Right atrium auricular region (tissue), 2 donors: Measurements from ENCODE around the gene HMCN1. TPM values are rescaled to one million over a fixed set of nuclear protein-coding genes. Genes with fewer than 3 reads are reported as not detected.
A peak's percentile ranks its signal among the peaks of the same experiment; 100 is the strongest.

Experiments
- DNase-seq: peaks from one replicate; pipeline ENCODE4 v3.0.0-alpha.2; 2019; ENCODE audit warnings: low spot score
- H3K27ac ChIP-seq, 2 donors: fragments of 200-600 bp; sonication (generic); 1 replicate in 1 of 2; 2 replicates in 1 of 2; pipeline ENCODE4 v1.5.1; 2016 to 2019
- H3K27me3 ChIP-seq, 2 donors: fragments of 200-600 bp; sonication (generic); one replicate each; pipeline versions ENCODE4 v1.5.1 to v1.6.0; 2017 to 2019
- H3K36me3 ChIP-seq: fragments of 200-600 bp; sonication (generic); one replicate; pipeline ENCODE4 v1.5.1; 2016
- H3K4me1 ChIP-seq, 2 donors: fragments of 200-600 bp; sonication (generic); one replicate each; pipeline versions ENCODE4 v1.5.1 to v1.6.0; 2017 to 2019
- H3K4me3 ChIP-seq, 2 donors: fragments of 200-600 bp; sonication (generic); 1 replicate in 1 of 2; 2 replicates in 1 of 2; pipeline ENCODE4 v1.5.1; 2017 to 2019; ENCODE audit warnings: mild to moderate bottlenecking in 1 of 2, moderate library complexity in 1 of 2
- H3K9me3 ChIP-seq, 2 donors: fragments of 200-600 bp; sonication (generic); one replicate each; pipeline ENCODE4 v1.5.1; 2019
- total RNA-seq, 2 donors: library from RNA; depleted of rRNA; stranded (reverse); fragments of >200 nt; gene quantifications; one replicate each; pipeline ENCODE4 v1.1.0, GENCODE V29; 2016
- TF ChIP-seq, protein P1 (sequence below), 2 donors: fragments of 200-600 bp; sonication (generic); IDR thresholded peaks; one replicate each; pipeline ENCODE4 v1.5.1; 2019; ENCODE audit warnings: antibody characterized with exemption in 2 of 2

The HMCN1 gene
- total RNA-seq, 2 donors from 2014 or later = 14.8 to 20.2 TPM

GRCh38 chr1:185732951-185733350 is 1.2 kb upstream of the HMCN1 start:
- Histone ChIP-seq H3K27ac (peak overlapping the region in 1 of 2 donors; percentile 82), H3K27me3 (no peaks in the 10 kb centered on the region), H3K4me1 (peaks cover 0 to 3% of the 10 kb centered on the region in 2 donors), H3K36me3 (no peaks in the 10 kb centered on the region), H3K4me3 (no peak overlapping the region), H3K9me3 (peaks cover 0 to 18% of the 10 kb centered on the region in 2 donors)
- TF ChIP-seq, protein P1, sequence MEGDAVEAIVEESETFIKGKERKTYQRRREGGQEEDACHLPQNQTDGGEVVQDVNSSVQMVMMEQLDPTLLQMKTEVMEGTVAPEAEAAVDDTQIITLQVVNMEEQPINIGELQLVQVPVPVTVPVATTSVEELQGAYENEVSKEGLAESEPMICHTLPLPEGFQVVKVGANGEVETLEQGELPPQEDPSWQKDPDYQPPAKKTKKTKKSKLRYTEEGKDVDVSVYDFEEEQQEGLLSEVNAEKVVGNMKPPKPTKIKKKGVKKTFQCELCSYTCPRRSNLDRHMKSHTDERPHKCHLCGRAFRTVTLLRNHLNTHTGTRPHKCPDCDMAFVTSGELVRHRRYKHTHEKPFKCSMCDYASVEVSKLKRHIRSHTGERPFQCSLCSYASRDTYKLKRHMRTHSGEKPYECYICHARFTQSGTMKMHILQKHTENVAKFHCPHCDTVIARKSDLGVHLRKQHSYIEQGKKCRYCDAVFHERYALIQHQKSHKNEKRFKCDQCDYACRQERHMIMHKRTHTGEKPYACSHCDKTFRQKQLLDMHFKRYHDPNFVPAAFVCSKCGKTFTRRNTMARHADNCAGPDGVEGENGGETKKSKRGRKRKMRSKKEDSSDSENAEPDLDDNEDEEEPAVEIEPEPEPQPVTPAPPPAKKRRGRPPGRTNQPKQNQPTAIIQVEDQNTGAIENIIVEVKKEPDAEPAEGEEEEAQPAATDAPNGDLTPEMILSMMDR (IDR thresholded peaks at IDR 0.05) = no peak
- no peak for DNase-seq

DNA sequence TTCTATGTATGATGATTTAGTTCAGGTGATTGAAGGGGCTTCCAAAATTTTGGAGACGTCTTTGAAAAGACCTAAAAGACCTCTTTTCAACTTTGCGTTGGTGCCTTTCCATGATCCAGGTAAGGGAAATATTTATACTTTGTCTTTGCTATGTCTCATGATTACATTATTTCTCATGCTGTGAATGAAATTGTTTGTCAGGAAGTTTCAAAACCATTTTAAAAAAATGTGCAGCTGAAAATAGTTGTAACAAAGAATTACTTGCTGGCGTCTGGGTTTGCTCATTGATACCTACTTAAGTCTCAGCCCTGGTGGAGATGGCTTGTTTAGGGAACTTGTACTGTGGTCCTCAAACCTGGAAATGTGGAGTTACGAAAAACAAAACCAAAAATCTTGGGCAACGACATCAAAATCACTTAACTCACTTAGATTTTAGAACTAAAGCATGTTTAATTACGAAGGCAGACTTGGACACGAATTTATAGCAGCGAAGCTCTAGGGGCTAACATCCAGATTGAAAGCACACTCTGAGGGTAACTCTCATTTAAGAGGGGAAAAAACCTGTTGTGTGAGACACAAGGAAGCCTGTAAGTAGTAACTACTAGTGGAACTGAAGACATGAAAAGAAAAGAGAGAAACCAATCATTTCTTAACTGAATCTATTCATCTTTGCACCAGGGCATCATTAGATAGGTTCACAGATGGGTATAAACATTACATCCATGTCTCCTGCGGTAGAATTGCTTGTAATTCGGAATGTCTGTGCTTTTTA is 924 bp downstream of the HMCN1 start:
- no peak for DNase-seq
- Histone ChIP-seq H3K27ac (peak overlapping the region; percentile 72 to 82), H3K27me3 (no peaks in the 10 kb centered on the region)

GRCh38 chr1:185735701-185736064 is 1.5 kb downstream of the HMCN1 start:
- peak overlapping the region; percentile 72 to 82 for H3K27ac ChIP-seq
- no peak for DNase-seq
- H3K4me1 ChIP-seq = peaks cover 0 to 3% of the 10 kb centered on the region in 2 donors
- H3K36me3 ChIP-seq = no peaks in the 10 kb centered on the region
- H3K27me3 ChIP-seq = no peaks in the 10 kb centered on the region
- peaks cover 0 to 14% of the 10 kb centered on the region in 2 donors for H3K9me3 ChIP-seq
- H3K4me3 ChIP-seq = peak overlapping the region; percentile 45 to 64
- TF ChIP-seq, protein P1 (IDR thresholded peaks at IDR 0.05) = no peak

More for the DNA sequence above, 924 bp downstream of the HMCN1 start:
- TF ChIP-seq, protein P1 (IDR thresholded peaks at IDR 0.05) = no peak
- no peaks in the 10 kb centered on the region for H3K36me3 ChIP-seq
- peaks cover 0 to 18% of the 10 kb centered on the region in 2 donors for H3K9me3 ChIP-seq
- peak overlapping the region; percentile 45 to 64 for H3K4me3 ChIP-seq
- peaks cover 0 to 3% of the 10 kb centered on the region in 2 donors for H3K4me1 ChIP-seq

GRCh38 chr1:185739967-185740366 is 5.8 kb downstream of the HMCN1 start:
- Histone ChIP-seq H3K27me3 (no peaks in the 10 kb centered on the region), H3K4me3 (no peak overlapping the region), H3K9me3 (no peaks in the 10 kb centered on the region), H3K4me1 (peaks cover 0 to 2% of the 10 kb centered on the region in 2 donors), H3K36me3 (no peaks in the 10 kb centered on the region), H3K27ac (no peak overlapping the region)
- DNase-seq = no peak
- TF ChIP-seq, protein P1 (IDR thresholded peaks at IDR 0.05) = no peak

DNA sequence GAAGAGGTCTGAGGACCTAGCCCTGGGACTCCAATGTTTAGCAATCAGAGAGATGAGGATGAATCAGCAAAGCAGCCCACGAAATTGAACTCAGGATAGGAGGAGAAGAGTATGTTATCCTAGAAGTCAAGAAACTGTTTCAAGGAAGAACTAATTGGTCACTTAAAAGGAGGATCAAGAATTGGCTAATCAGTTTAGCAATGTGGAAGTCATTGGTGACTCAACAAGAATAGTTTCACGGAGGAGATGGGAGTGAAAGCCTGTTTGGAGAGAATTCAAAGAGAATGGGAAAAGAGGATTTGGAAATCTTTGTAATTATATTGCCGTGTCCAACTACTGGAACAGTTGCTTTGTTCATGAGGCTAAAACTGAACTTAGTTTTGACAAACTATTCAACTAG is 7.4 kb downstream of the HMCN1 start:
- Histone ChIP-seq H3K9me3 (no peaks in the 10 kb centered on the region), H3K36me3 (no peaks in the 10 kb centered on the region), H3K27me3 (no peaks in the 10 kb centered on the region), H3K4me1 (no peaks in the 10 kb centered on the region), H3K27ac (no peak overlapping the region), H3K4me3 (no peak overlapping the region)
- TF ChIP-seq, protein P1 (IDR thresholded peaks at IDR 0.05) = no peak
- no peak for DNase-seq
